T-helper 2 cell treated with Interferon-gamma antibody and Interleukin-4, amounts not matched to agents 5 μg/mL and 100 μg/mL, for 36 hours (primary cell): ENCODE measurements around the gene MYADML2.

Source experiments
- DNase-seq: peaks from one replicate; pipeline ENCODE4 v3.0.0; 2021; ENCODE audit warnings: low spot score
- H3K27ac Mint-ChIP-seq: one replicate; pipeline ENCODE4 v1.8.0; 2021; ENCODE audit warnings: mild to moderate bottlenecking, mixed read lengths
- H3K27me3 Mint-ChIP-seq: one replicate; pipeline ENCODE4 v1.8.0; 2021; ENCODE audit warnings: low read depth, mixed read lengths
- H3K36me3 Mint-ChIP-seq: one replicate; pipeline ENCODE4 v1.8.0; 2021; ENCODE audit warnings: low read depth, mixed read lengths
- H3K4me1 Mint-ChIP-seq: one replicate; pipeline ENCODE4 v1.8.0; 2021; ENCODE audit warnings: low read depth, mixed read lengths
- H3K4me3 Mint-ChIP-seq: one replicate; pipeline ENCODE4 v1.8.0; 2022; ENCODE audit warnings: mild to moderate bottlenecking, moderate library complexity, mixed read lengths
- H3K9me3 Mint-ChIP-seq: one replicate; pipeline ENCODE4 v1.8.0; 2021; ENCODE audit warnings: mixed read lengths

Gene MYADML2

GRCh38 chr17:81967533-81968395 is 20.7 kb upstream of the MYADML2 start:
- Mint-ChIP-seq H3K27ac (peak overlapping the region; percentile 15), H3K4me3 (peak overlapping the region; percentile 66), H3K9me3 (no peaks in the 10 kb centered on the region), H3K27me3 (peaks cover 25% of the 10 kb centered on the region), H3K36me3 (no peaks in the 10 kb centered on the region), H3K4me1 (peaks cover 4% of the 10 kb centered on the region)
- peak; percentile 86 for DNase-seq

- H3K27me3 Mint-ChIP-seq: peaks cover 28% of the 10 kb centered on the region
- no peak overlapping the region for H3K27ac Mint-ChIP-seq
- DNase-seq: no peak
- H3K9me3 Mint-ChIP-seq: no peaks in the 10 kb centered on the region
- H3K4me1 Mint-ChIP-seq: peaks cover 4% of the 10 kb centered on the region
- H3K36me3 Mint-ChIP-seq: no peaks in the 10 kb centered on the region
- H3K4me3 Mint-ChIP-seq: no peak overlapping the region
These were observed 20.2 kb upstream of the MYADML2 start for GRCh38 chr17:81967244-81967532.

- Mint-ChIP-seq H3K4me1 (peaks cover 4% of the 10 kb centered on the region), H3K9me3 (no peaks in the 10 kb centered on the region), H3K36me3 (no peaks in the 10 kb centered on the region), H3K27ac (no peak overlapping the region), H3K4me3 (no peak overlapping the region), H3K27me3 (peaks cover 30% of the 10 kb centered on the region)
- no peak for DNase-seq
These were observed 19.6 kb upstream of the MYADML2 start for GRCh38 chr17:81966343-81967243.

GRCh38 chr17:81964081-81964849 is 17.2 kb upstream of the MYADML2 start:
- H3K27ac Mint-ChIP-seq: no peak overlapping the region
- H3K4me1 Mint-ChIP-seq: peaks cover 4% of the 10 kb centered on the region
- H3K9me3 Mint-ChIP-seq: no peaks in the 10 kb centered on the region
- DNase-seq: no peak
- H3K4me3 Mint-ChIP-seq: no peak overlapping the region
- no peaks in the 10 kb centered on the region for H3K36me3 Mint-ChIP-seq
- peaks cover 30% of the 10 kb centered on the region for H3K27me3 Mint-ChIP-seq

GRCh38 chr17:81962499-81963441 is 15.7 kb upstream of the MYADML2 start:
- DNase-seq: no peak
- H3K27me3 Mint-ChIP-seq: peaks cover 45% of the 10 kb centered on the region
- H3K27ac Mint-ChIP-seq: no peak overlapping the region
- H3K4me3 Mint-ChIP-seq: no peak overlapping the region
- H3K4me1 Mint-ChIP-seq: peaks cover 3% of the 10 kb centered on the region
- no peaks in the 10 kb centered on the region for H3K9me3 Mint-ChIP-seq
- no peaks in the 10 kb centered on the region for H3K36me3 Mint-ChIP-seq

GRCh38 chr17:81961521-81962498 is 14.8 kb upstream of the MYADML2 start:
- H3K9me3 Mint-ChIP-seq: no peaks in the 10 kb centered on the region
- no peak overlapping the region for H3K27ac Mint-ChIP-seq
- peaks cover 50% of the 10 kb centered on the region for H3K27me3 Mint-ChIP-seq
- no peaks in the 10 kb centered on the region for H3K36me3 Mint-ChIP-seq
- no peak for DNase-seq
- H3K4me1 Mint-ChIP-seq: peaks cover 3% of the 10 kb centered on the region
- no peak overlapping the region for H3K4me3 Mint-ChIP-seq

- H3K27ac Mint-ChIP-seq: no peak within 1 kb of the TSS
- peaks cover 50% of the 10 kb centered on the region for H3K27me3 Mint-ChIP-seq
- no peak for DNase-seq
- no peak within 1 kb of the TSS for H3K4me3 Mint-ChIP-seq
- peaks cover 3% of the 10 kb centered on the region for H3K4me1 Mint-ChIP-seq
- no peaks in the 10 kb centered on the region for H3K36me3 Mint-ChIP-seq
- H3K9me3 Mint-ChIP-seq: no peaks in the 10 kb centered on the region
These were observed 14.1 kb upstream of the MYADML2 start, which contains the start of gene NOTUM for GRCh38 chr17:81961087-81961511. Gene NOTUM, minus strand, starts transcription at chr17:81961187. Its CDS starts 278 bp downstream, at chr17:81960909.

- Mint-ChIP-seq H3K9me3 (no peaks in the 10 kb centered on the region), H3K27me3 (peaks cover 50% of the 10 kb centered on the region), H3K36me3 (no peaks in the 10 kb centered on the region), H3K27ac (no peak overlapping the region), H3K4me3 (no peak overlapping the region), H3K4me1 (peaks cover 3% of the 10 kb centered on the region)
- no peak for DNase-seq
These were observed 13.3 kb upstream of the MYADML2 start for GRCh38 chr17:81960130-81960958.

- Mint-ChIP-seq H3K4me3 (peak overlapping the region; percentile 40), H3K4me1 (peaks cover 3% of the 10 kb centered on the region), H3K36me3 (no peaks in the 10 kb centered on the region), H3K27ac (no peak overlapping the region), H3K9me3 (no peaks in the 10 kb centered on the region), H3K27me3 (peaks cover 45% of the 10 kb centered on the region)
- DNase-seq: peak; percentile 75
These were observed 12.5 kb upstream of the MYADML2 start for GRCh38 chr17:81959362-81960129.

GRCh38 chr17:81958633-81959342 is 11.8 kb upstream of the MYADML2 start:
- Mint-ChIP-seq H3K27ac (peak overlapping the region; percentile 26), H3K27me3 (peaks cover 37% of the 10 kb centered on the region), H3K4me1 (peaks cover 3% of the 10 kb centered on the region), H3K36me3 (no peaks in the 10 kb centered on the region), H3K4me3 (peak overlapping the region; percentile 40), H3K9me3 (no peaks in the 10 kb centered on the region)
- no peak for DNase-seq
